Uterus (tissue), 4 donors: Measurements from ENCODE around the gene ADAMTS17. TPM values are rescaled to one million over a fixed set of nuclear protein-coding genes. Genes with fewer than 3 reads are reported as not detected.

ENCODE experiments used
- DNase-seq, 2 donors: peaks; one replicate each; pipeline ENCODE4 v3.0.0-alpha.2; 2019 to 2020
- H3K27ac ChIP-seq, 2 donors: fragments of 200-600 bp; sonication (generic); 1 replicate in 1 of 2; 2 replicates in 1 of 2; pipeline ENCODE4 v1.5.1; 2016 to 2018
- H3K27me3 ChIP-seq, 2 donors: fragments of 200-600 bp; sonication (generic); one replicate each; pipeline ENCODE4 v1.5.1; 2018 to 2019; ENCODE audit warnings: control low read depth in 1 of 2
- H3K36me3 ChIP-seq, 2 donors: fragments of 200-600 bp; sonication (generic); one replicate each; pipeline ENCODE4 v1.5.1; 2019; ENCODE audit warnings: control low read depth in 1 of 2
- H3K4me1 ChIP-seq, 2 donors: fragments of 200-600 bp; sonication (generic); one replicate each; pipeline ENCODE4 v1.5.1; 2018 to 2019; ENCODE audit warnings: control low read depth in 1 of 2
- H3K4me3 ChIP-seq, 2 donors: fragments of 200-600 bp; sonication (generic); 1 replicate in 1 of 2; 2 replicates in 1 of 2; pipeline ENCODE4 v1.5.1; 2018 to 2019; ENCODE audit warnings: mild to moderate bottlenecking in 1 of 2
- H3K9me3 ChIP-seq, 2 donors: fragments of 200-600 bp; sonication (generic); one replicate each; pipeline ENCODE4 v1.5.1; 2019; ENCODE audit warnings: control low read depth in 1 of 2
- POLR2A ChIP-seq, 2 donors: fragments of 450-650 bp; IDR thresholded peaks; one replicate each; pipeline ENCODE4 v1.6.1; 2016; ENCODE audit warnings: antibody characterized with exemption in 2 of 2, mild to moderate bottlenecking in 1 of 2, moderate library complexity in 1 of 2
- intact Hi-C: fragments of 100-400 bp; cut with DNase I; formaldehyde crosslinking; loops from one replicate; pipeline ENCODE4 v1.15.1; 2023; ENCODE audit warnings: low total_unique reads
- total RNA-seq, 4 donors: library from RNA; depleted of rRNA in 3 of 4; stranded (reverse); fragments of >200 nt in 3 of 4; gene quantifications; one replicate each; pipeline versions ENCODE4 v1.1.0 to v1.2.4, GENCODE V29; 2014 to 2023
- TF ChIP-seq, protein P1 (sequence below), 4 experiments: fragments of 200-600 bp in 2 of 4; fragments of 450-650 bp in 2 of 4; sonication (generic) in 2 of 4; IDR thresholded peaks; one replicate each; pipeline ENCODE4 v1.5.1; 2016 to 2019; ENCODE audit warnings: antibody characterized with exemption in 4 of 4, mild to moderate bottlenecking in 2 of 4, moderate library complexity in 1 of 4
- donor health status: DM: yes; HTN: yes; CAD: no.

Gene ADAMTS17
- total RNA-seq, 4 donors from 2014 or later = 3.1 to 17.1 (median 8.1) TPM; not detected in 1

GRCh38 chr15:100311154-100311625, 30.6 kb downstream of the ADAMTS17 start:
- H3K4me1 ChIP-seq = peaks cover 0 to 3% of the 10 kb centered on the region in 2 donors
- H3K27me3 ChIP-seq = no peaks in the 10 kb centered on the region
- peak; percentile 31 to 74 for DNase-seq
- H3K4me3 ChIP-seq = no peak overlapping the region
- intact Hi-C loops = no loop called here
- H3K27ac ChIP-seq = peak overlapping the region in 1 of 2 donors; percentile 53
- H3K9me3 ChIP-seq = no peaks in the 10 kb centered on the region
- no peak for TF ChIP-seq POLR2A (IDR thresholded peaks at IDR 0.05)
- TF ChIP-seq, protein P1, sequence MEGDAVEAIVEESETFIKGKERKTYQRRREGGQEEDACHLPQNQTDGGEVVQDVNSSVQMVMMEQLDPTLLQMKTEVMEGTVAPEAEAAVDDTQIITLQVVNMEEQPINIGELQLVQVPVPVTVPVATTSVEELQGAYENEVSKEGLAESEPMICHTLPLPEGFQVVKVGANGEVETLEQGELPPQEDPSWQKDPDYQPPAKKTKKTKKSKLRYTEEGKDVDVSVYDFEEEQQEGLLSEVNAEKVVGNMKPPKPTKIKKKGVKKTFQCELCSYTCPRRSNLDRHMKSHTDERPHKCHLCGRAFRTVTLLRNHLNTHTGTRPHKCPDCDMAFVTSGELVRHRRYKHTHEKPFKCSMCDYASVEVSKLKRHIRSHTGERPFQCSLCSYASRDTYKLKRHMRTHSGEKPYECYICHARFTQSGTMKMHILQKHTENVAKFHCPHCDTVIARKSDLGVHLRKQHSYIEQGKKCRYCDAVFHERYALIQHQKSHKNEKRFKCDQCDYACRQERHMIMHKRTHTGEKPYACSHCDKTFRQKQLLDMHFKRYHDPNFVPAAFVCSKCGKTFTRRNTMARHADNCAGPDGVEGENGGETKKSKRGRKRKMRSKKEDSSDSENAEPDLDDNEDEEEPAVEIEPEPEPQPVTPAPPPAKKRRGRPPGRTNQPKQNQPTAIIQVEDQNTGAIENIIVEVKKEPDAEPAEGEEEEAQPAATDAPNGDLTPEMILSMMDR (IDR thresholded peaks at IDR 0.05) = no peak
- H3K36me3 ChIP-seq = no peaks in the 10 kb centered on the region

DNA sequence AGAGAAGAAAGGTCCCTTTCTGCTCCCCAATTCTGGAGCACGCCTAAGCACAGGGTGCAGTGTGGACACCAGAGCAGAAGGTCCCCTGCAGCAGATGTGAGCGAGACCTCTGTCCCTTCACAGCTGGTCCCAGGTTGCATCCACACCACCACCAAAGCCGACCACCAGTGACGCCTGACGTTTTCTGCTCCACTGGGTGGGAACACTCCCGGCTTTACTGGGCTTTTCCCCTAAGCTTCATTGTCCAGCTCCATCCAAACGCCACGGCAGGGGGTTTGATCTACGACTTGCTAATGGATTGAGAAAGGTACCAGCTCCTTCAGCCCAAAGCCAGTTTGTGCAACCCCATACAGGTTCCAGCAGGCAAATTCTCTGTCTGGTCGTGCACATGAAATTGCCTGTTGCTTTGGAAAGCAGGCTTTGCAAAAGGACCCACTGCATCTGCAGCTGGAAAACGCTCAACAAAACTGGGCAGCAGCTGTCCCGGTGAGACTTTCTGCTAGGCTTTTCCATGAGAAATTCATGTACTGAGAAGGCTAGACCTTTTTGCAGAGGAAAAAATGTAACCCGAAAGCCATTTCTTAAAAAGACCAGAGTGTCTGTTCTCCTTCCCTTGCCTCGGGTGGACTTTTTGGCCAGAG, 31.1 kb downstream of the ADAMTS17 start:
- Histone ChIP-seq H3K27me3 (no peaks in the 10 kb centered on the region), H3K9me3 (no peaks in the 10 kb centered on the region), H3K4me1 (peaks cover 0 to 3% of the 10 kb centered on the region in 2 donors), H3K4me3 (no peak overlapping the region), H3K27ac (peak overlapping the region in 1 of 2 donors; percentile 53), H3K36me3 (no peaks in the 10 kb centered on the region)
- intact Hi-C loops = no loop called here
- DNase-seq = no peak
- TF ChIP-seq, protein P1 (IDR thresholded peaks at IDR 0.05) = no peak
- no peak for TF ChIP-seq POLR2A (IDR thresholded peaks at IDR 0.05)

- Histone ChIP-seq H3K9me3 (no peaks in the 10 kb centered on the region), H3K4me1 (peaks cover 0 to 3% of the 10 kb centered on the region in 2 donors), H3K27ac (no peak overlapping the region), H3K4me3 (no peak overlapping the region), H3K27me3 (no peaks in the 10 kb centered on the region), H3K36me3 (no peaks in the 10 kb centered on the region)
- no peak for DNase-seq
- TF ChIP-seq POLR2A (IDR thresholded peaks at IDR 0.05) = no peak
- TF ChIP-seq, protein P1 (IDR thresholded peaks at IDR 0.05) = no peak
- intact Hi-C loops = no loop called here
These were observed 31.8 kb downstream of the ADAMTS17 start for GRCh38 chr15:100310041-100310405.

DNA sequence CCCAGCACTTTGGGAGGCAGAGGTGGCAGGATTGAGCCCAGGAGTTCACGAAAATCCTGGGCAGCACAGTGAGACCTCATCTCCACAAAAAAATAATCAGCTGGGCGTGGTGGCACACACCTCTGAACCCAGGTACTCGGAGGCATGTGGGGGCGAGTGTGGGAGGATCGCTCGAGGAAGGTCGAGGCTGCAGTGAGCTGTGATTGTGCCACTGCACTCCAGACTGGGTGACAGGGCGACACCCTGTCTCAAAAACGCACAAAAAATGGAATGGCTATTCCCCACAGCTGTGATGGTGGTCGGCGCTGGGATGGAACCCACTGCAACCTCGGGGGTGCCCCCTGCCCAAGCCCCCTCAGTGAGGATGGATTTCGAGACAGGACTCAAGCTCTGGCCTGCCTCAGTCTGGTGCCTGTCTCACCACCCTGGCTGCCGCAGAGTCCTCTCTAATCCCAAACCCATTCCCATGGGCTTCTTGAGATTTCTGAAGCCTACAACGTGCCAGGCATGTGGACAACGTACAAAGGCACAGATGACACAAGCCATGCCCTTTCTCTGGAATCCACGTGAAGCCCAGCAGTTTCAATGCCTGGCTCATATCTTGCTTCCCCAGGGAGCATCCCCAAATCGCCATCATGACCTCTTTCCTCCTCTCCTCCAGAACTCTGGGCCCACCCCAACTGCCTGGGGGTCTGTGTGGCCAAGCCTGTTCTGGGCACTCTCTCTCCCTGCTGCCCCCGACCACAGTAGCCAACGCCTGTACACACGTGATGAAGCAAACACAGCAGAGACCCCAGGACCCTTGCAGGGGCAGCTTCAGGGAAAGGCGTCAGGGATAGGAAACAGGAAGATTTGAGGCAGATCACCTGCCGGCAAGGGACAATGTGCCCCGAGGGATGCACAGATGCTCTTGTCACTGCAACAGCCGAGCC, 32.4 kb downstream of the ADAMTS17 start:
- Histone ChIP-seq H3K27ac (peak overlapping the region; percentile 60 to 65), H3K9me3 (no peaks in the 10 kb centered on the region), H3K4me1 (peaks cover 0 to 3% of the 10 kb centered on the region in 2 donors), H3K4me3 (no peak overlapping the region), H3K27me3 (no peaks in the 10 kb centered on the region), H3K36me3 (no peaks in the 10 kb centered on the region)
- TF ChIP-seq, protein P1 (IDR thresholded peaks at IDR 0.05) = no peak
- TF ChIP-seq POLR2A (IDR thresholded peaks at IDR 0.05) = no peak
- intact Hi-C loops = no loop called here
- DNase-seq = no peak

- Histone ChIP-seq H3K36me3 (no peaks in the 10 kb centered on the region), H3K9me3 (no peaks in the 10 kb centered on the region), H3K4me3 (peak overlapping the region in 1 of 2 donors; percentile 16), H3K4me1 (peaks cover 0 to 3% of the 10 kb centered on the region in 2 donors), H3K27ac (peak overlapping the region; percentile 60 to 65), H3K27me3 (no peaks in the 10 kb centered on the region)
- DNase-seq = no peak
- intact Hi-C loops = no loop called here
- TF ChIP-seq POLR2A (IDR thresholded peaks at IDR 0.05) = no peak
- TF ChIP-seq, protein P1 (IDR thresholded peaks at IDR 0.05) = no peak
These were observed 33.2 kb downstream of the ADAMTS17 start for GRCh38 chr15:100308608-100309007.
